Gastrocnemius medialis (tissue), 4 donors: ENCODE measurements around the gene HGFAC.

Experiments
- POLR2A ChIP-seq, 2 donors: fragments of 450-650 bp; IDR thresholded peaks; one replicate each; pipeline ENCODE4 v1.6.1; 2017; ENCODE audit warnings: antibody characterized with exemption in 2 of 2, mild to moderate bottlenecking in 2 of 2, moderate library complexity in 2 of 2
- TF ChIP-seq, protein P1 (sequence below), 5 experiments: fragments of 450-650 bp in 3 of 5; fragments of 200-600 bp in 2 of 5; sonication (generic) in 2 of 5; IDR thresholded peaks in 4 of 5; conservative IDR thresholded peaks in 1 of 5; 1 replicate in 4 of 5; 2 replicates in 1 of 5; pipeline ENCODE4 v1.5.1; 2016 to 2019; ENCODE audit warnings: antibody characterized with exemption in 5 of 5, mild to moderate bottlenecking in 3 of 5, moderate library complexity in 3 of 5

DNA sequence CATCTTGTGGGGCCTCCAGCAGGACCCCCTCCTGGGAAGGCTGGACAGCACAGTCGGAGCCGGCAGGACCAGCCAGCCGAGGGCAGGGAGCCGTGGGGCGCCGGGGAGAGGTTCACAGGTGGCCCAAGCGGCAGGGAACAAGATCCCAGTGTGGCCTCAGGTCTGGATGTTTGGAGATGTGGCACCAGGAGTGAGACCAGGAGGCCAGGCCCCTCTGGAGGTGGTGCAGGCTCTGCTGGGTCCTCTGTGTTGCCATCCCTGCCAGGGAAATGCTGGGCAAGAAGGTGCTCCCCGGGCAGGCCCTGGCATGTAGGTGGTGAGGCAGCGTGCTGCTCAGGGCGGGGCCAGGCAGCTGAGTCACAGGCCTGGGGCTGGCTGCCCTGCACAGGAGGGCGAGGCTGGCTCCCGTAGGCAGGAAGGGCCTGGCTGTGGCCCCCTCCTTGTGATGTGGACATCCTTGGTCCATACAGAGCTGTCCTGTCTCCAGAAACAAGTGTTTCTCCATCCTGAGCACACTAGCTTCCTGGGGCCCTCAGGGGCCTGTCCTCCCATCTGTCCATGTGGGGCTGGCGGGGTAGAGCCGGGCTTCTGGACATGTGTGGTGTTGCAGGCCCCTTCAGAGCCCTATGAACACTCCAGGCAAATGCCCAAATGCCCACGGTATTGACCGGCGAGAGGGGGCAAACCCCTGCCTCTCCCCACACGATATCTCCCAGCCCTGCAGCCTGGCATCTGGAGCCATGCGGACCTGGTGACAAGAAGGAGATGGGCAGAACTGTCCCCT lies 4.8 kb upstream of the HGFAC start:
- TF ChIP-seq, protein P1, sequence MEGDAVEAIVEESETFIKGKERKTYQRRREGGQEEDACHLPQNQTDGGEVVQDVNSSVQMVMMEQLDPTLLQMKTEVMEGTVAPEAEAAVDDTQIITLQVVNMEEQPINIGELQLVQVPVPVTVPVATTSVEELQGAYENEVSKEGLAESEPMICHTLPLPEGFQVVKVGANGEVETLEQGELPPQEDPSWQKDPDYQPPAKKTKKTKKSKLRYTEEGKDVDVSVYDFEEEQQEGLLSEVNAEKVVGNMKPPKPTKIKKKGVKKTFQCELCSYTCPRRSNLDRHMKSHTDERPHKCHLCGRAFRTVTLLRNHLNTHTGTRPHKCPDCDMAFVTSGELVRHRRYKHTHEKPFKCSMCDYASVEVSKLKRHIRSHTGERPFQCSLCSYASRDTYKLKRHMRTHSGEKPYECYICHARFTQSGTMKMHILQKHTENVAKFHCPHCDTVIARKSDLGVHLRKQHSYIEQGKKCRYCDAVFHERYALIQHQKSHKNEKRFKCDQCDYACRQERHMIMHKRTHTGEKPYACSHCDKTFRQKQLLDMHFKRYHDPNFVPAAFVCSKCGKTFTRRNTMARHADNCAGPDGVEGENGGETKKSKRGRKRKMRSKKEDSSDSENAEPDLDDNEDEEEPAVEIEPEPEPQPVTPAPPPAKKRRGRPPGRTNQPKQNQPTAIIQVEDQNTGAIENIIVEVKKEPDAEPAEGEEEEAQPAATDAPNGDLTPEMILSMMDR (IDR thresholded peaks at IDR 0.05 in 4 of 5, conservative IDR thresholded peaks at IDR 0.05 in 1 of 5), result no peak
- no peak for TF ChIP-seq POLR2A (IDR thresholded peaks at IDR 0.05)
